ENCODE results near the gene CD248. TPM values are rescaled to one million over a fixed set of nuclear protein-coding genes. Genes with fewer than 3 reads are reported as not detected.

CD248 gene
- total RNA-seq, 2 donors from 2014 or later, result 7.6 to 10.7 TPM

GRCh38 chr11:66275984-66276612 is 40.7 kb downstream of the CD248 start:
- no peak for DNase-seq (ENCODE audit: low spot score)
- TF ChIP-seq, protein P1, sequence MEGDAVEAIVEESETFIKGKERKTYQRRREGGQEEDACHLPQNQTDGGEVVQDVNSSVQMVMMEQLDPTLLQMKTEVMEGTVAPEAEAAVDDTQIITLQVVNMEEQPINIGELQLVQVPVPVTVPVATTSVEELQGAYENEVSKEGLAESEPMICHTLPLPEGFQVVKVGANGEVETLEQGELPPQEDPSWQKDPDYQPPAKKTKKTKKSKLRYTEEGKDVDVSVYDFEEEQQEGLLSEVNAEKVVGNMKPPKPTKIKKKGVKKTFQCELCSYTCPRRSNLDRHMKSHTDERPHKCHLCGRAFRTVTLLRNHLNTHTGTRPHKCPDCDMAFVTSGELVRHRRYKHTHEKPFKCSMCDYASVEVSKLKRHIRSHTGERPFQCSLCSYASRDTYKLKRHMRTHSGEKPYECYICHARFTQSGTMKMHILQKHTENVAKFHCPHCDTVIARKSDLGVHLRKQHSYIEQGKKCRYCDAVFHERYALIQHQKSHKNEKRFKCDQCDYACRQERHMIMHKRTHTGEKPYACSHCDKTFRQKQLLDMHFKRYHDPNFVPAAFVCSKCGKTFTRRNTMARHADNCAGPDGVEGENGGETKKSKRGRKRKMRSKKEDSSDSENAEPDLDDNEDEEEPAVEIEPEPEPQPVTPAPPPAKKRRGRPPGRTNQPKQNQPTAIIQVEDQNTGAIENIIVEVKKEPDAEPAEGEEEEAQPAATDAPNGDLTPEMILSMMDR (IDR thresholded peaks at IDR 0.05), result no peak
- H3K36me3 ChIP-seq, result peaks cover 49% of the 10 kb centered on the region
- H3K4me1 ChIP-seq, result peaks cover 0 to 18% of the 10 kb centered on the region in 2 donors
- H3K4me3 ChIP-seq, result no peak overlapping the region
- H3K9me3 ChIP-seq, result no peaks in the 10 kb centered on the region
- no peak overlapping the region for H3K27ac ChIP-seq
- no peaks in the 10 kb centered on the region for H3K27me3 ChIP-seq

DNA sequence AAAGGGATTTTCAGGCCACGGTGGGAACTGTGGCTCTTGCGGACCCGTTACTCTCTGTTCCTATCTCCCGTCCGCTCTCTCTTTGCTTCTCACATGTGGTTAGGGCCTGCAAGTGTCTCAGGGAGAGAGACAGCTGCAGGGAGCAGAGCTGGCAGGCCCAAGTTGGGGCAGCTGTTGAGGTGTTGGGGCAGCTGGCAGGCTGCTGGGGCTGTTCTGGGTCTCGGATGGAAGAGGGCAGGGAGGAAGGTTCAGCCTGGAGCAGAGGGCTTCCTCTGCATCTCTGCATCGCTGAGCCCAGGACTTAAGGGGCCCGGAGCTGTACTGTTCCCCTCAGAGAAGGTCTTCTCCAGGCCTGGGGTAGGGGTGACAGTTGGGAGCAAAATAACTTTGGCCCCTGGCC is 41.4 kb downstream of the CD248 start:
- Histone ChIP-seq H3K27ac (no peak overlapping the region), H3K9me3 (no peaks in the 10 kb centered on the region), H3K27me3 (no peaks in the 10 kb centered on the region), H3K36me3 (peaks cover 49% of the 10 kb centered on the region), H3K4me1 (peaks cover 0 to 25% of the 10 kb centered on the region in 2 donors), H3K4me3 (no peak overlapping the region)
- TF ChIP-seq, protein P1 (IDR thresholded peaks at IDR 0.05), result no peak
- DNase-seq (ENCODE audit: low spot score), result no peak

DNA sequence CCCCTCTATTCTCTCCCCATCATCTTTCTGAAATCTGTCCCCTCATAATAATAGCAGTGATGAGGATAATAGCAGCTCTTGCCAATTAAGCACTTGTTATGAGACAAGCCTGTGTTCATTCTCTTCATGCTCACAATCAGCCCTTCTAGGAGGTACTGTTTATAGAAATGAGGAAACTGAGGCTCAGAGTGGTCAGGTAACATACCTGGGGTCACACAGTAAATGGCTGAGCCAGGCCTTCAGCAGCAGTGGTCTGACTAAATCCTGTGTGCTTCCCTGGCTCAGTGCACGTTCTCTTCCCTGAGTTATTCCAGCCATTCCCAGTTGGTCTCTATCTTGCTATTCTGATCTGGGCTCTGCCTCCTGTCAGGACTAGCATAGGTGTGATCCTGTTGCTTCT is 42.6 kb downstream of the CD248 start:
- H3K27ac ChIP-seq, result no peak overlapping the region
- H3K36me3 ChIP-seq, result peaks cover 49% of the 10 kb centered on the region

DNA sequence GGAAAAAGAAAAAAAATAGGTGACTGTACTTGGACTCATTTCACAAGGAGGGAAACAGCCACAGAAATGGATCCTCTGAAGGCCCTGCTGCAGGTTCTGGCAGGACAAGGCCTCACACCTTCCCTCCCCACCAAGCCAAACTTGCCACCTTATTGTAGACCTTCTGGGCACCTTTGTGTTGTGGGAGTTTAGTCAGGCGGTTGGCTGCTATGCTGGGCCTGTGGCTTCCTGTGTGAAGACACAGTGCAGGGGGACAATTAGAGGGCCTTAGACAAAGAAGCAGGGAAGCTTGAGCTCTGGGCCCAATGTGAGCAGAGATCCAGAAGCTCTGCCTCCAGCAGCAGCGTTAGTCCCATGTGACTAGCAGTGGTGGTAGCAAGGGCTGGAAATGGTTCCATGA is 44.2 kb downstream of the CD248 start:
- Histone ChIP-seq H3K36me3 (peaks cover 49% of the 10 kb centered on the region), H3K27ac (no peak overlapping the region), H3K4me1 (peaks cover 0 to 27% of the 10 kb centered on the region in 2 donors), H3K27me3 (no peaks in the 10 kb centered on the region), H3K9me3 (no peaks in the 10 kb centered on the region), H3K4me3 (no peak overlapping the region)
- no peak for DNase-seq (ENCODE audit: low spot score)
- TF ChIP-seq, protein P1 (IDR thresholded peaks at IDR 0.05), result no peak

More for the DNA sequence above, 42.6 kb downstream of the CD248 start:
- Histone ChIP-seq H3K27me3 (no peaks in the 10 kb centered on the region), H3K4me3 (no peak overlapping the region), H3K4me1 (peaks cover 0 to 37% of the 10 kb centered on the region in 2 donors), H3K9me3 (no peaks in the 10 kb centered on the region)
- TF ChIP-seq, protein P1 (IDR thresholded peaks at IDR 0.05), result no peak
- DNase-seq (ENCODE audit: low spot score), result no peak

- Histone ChIP-seq H3K27me3 (no peaks in the 10 kb centered on the region), H3K36me3 (peaks cover 49% of the 10 kb centered on the region), H3K4me3 (no peak overlapping the region), H3K27ac (no peak overlapping the region), H3K4me1 (peaks cover 0 to 26% of the 10 kb centered on the region in 2 donors), H3K9me3 (no peaks in the 10 kb centered on the region)
- TF ChIP-seq, protein P1 (IDR thresholded peaks at IDR 0.05), result no peak
- no peak for DNase-seq (ENCODE audit: low spot score)
Observed at GRCh38 chr11:66271816-66272215, 45.0 kb downstream of the CD248 start.
